Measurements from ENCODE around the gene OR5H2. TPM values are rescaled to one million over a fixed set of nuclear protein-coding genes. Genes with fewer than 3 reads are reported as not detected.
"Not testable (repeated sequence)": the region's sequence is repeated elsewhere in the genome, so short reads cannot be mapped to it uniquely, and the experiment has no call there.

The OR5H2 gene
- total RNA-seq, result not detected
- polyA plus RNA-seq, result not detected
- total RNA-seq, result 0 reads per million in 6 experiments

DNA sequence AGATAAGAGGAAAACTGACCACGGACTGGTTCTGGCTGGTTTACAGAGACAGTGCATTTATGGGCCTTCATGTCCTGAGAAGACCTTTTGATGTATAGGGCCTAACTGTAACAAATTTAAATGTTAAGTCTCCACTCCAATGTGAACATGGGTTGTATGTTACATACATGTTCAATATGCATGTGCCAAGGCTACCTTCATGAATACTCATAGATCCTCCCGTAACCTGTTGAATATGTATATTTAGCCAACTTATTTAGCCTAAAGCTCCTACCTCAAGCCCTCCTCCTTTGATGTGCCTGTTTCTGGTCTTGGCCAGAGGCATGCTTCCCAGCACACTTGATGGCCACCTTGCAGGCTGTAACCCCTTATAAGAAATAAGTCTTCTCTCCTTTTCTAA, at the start of gene OR5H2:
TSS of gene OR5H2 (plus strand) at position 301 of the 400 bp plus-strand sequence. CDS start 398 bp downstream, outside the sequence.
- peaks cover 0 to 3% (median 0%) of the 10 kb centered on the region in 5 donors for H3K27me3 Mint-ChIP-seq
- no peak within 1 kb of the TSS for H3K27ac Mint-ChIP-seq
- no peaks in the 10 kb centered on the region for H3K36me3 Mint-ChIP-seq
- H3K9me3 Mint-ChIP-seq, result no peaks in the 10 kb centered on the region
- no peak for DNase-seq
- ATAC-seq, result no peak
- H3K4me1 Mint-ChIP-seq, result no peaks in the 10 kb centered on the region
- POLR2A ChIA-PET, result no interaction called here
- H3K4me3 Mint-ChIP-seq, result no peak within 1 kb of the TSS

DNA sequence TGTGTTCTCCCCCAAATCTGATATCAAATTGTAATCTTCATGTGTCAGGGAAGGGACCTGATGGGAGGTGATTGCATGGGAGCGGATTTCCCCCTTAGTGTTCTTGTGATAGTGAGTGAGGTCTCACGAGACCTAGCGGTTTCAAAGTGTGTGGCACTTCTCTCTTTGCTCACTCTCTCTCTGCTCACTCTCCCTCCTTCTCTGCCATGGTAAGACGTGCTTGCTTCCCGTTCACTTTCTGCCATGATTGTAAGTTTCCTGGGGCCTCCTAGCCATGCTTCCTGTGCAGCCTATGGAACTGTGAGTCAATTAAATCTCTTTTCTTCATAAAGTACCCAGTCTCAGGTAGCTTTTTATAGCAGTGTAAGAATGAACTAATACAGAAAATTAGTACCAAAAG, 48.8 kb upstream of the OR5H2 start:
- Mint-ChIP-seq H3K27me3 (peaks cover 2 to 16% (median 7%) of the 10 kb centered on the region in 5 donors), H3K36me3 (no peaks in the 10 kb centered on the region), H3K4me3 (no peak overlapping the region), H3K9me3 (peaks cover 0 to 4% (median 0%) of the 10 kb centered on the region in 9 donors), H3K27ac (no peak overlapping the region), H3K4me1 (no peaks in the 10 kb centered on the region)
- POLR2A ChIA-PET, result no interaction called here
- ATAC-seq (no peak), DNase-seq (no peak)

GRCh38 chr3:98240131-98240530, 42.2 kb upstream of the OR5H2 start:
- H3K27me3 Mint-ChIP-seq, result peaks cover 0 to 17% (median 8%) of the 10 kb centered on the region in 5 donors
- H3K9me3 Mint-ChIP-seq, result no peaks in the 10 kb centered on the region
- no peaks in the 10 kb centered on the region for H3K4me1 Mint-ChIP-seq
- ATAC-seq (no peak), DNase-seq (no peak)
- H3K36me3 Mint-ChIP-seq, result no peaks in the 10 kb centered on the region
- H3K27ac Mint-ChIP-seq, result no peak overlapping the region
- H3K4me3 Mint-ChIP-seq, result no peak overlapping the region
- POLR2A ChIA-PET, result no interaction called here

DNA sequence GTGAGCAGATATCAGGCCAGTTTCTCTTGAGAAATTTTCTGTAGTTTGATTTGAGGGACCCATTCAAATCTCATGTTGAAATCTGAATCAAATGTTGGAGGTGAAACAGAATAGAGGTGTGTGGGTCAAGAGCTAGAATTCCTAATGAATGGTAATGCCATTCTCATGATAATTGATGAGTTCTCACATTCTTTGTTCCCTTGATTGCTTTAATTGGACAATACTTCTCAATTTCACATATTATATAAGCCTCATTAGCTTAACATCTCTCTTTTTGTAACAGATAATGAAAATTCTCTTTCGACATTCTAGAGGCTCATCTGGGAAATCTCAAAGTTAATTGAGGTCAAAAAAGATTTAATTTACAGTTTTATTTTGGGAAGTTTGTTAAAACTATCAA, 40.1 kb upstream of the OR5H2 start:
- DNase-seq (no peak), ATAC-seq (no peak)
- H3K27me3 Mint-ChIP-seq, result peaks cover 0 to 22% (median 11%) of the 10 kb centered on the region in 5 donors
- H3K36me3 Mint-ChIP-seq, result no peaks in the 10 kb centered on the region
- no peak overlapping the region for H3K27ac Mint-ChIP-seq
- no peaks in the 10 kb centered on the region for H3K4me1 Mint-ChIP-seq
- no peak overlapping the region for H3K4me3 Mint-ChIP-seq
- H3K9me3 Mint-ChIP-seq, result no peaks in the 10 kb centered on the region
- POLR2A ChIA-PET, result no interaction called here

DNA sequence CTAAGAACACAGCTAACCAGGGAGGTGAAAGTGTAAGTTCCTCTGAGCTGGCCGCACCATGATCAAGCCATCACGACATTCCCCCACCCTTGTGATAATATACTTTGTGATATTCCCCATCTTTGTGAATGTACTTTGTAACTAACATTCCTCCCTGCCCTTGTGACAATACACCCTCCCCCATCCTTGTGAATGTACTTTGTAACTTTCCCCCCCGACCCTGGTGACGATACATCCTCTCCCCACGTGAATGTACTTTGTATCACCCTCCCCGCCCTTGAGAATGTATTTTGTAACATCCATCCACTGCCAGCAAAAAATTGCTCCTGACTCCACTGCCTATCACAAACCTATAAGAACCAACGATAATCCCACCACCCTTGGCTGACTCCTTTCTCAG, 38.5 kb upstream of the OR5H2 start:
- POLR2A ChIA-PET, result no interaction called here
- H3K36me3 Mint-ChIP-seq, result no peaks in the 10 kb centered on the region
- no peaks in the 10 kb centered on the region for H3K9me3 Mint-ChIP-seq
- ATAC-seq (no peak), DNase-seq (no peak)
- no peaks in the 10 kb centered on the region for H3K4me1 Mint-ChIP-seq
- H3K27me3 Mint-ChIP-seq, result peaks cover 0 to 19% (median 8%) of the 10 kb centered on the region in 5 donors
- no peak overlapping the region for H3K27ac Mint-ChIP-seq
- H3K4me3 Mint-ChIP-seq, result no peak overlapping the region

DNA sequence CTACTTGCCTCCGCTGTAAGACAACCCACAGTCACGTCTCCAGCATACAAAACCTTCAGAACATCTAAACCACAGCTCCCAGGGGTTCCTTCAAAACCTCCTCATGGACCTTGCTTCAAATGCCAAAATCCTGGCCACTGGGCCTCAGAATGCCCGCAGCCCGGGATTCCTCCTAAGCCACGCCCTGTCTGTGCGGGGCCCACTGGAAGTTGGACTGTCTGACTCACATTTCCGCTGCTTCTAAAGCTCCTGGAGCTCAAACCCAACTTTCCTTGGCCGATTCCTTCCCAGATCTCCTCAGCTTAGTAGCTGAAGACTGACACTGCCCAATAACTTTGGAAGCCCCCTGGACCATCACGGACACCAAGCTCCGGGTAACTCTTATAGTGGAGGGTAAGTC, 36.2 kb upstream of the OR5H2 start:
- POLR2A ChIA-PET, result no interaction called here
- Mint-ChIP-seq H3K9me3 (no peaks in the 10 kb centered on the region), H3K4me3 (no peak overlapping the region), H3K27me3 (peaks cover 0 to 19% (median 5%) of the 10 kb centered on the region in 5 donors), H3K27ac (no peak overlapping the region), H3K36me3 (no peaks in the 10 kb centered on the region), H3K4me1 (no peaks in the 10 kb centered on the region)
- ATAC-seq, result no peak
- DNase-seq, result no peak

DNA sequence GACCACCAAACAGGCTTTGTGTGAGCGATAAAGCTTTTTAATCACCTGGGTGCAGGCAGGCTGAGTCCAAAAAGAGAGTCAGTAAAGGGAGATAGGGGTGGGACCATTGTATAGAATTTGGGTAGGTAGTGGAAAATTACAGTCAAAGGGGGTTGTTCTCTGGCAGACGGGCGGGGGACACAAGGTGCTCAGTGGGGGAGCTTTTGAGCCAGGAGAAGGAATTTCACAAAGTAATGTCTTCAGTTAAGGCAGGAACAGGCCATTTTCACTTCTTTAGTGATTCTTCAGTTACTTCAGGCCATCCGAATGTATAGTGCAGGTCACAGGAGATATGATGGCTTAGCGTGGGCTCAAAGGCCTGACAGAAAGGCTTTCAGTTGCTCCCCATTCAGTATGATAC, 26.3 kb upstream of the OR5H2 start:
- H3K27ac Mint-ChIP-seq, H3K36me3 Mint-ChIP-seq, H3K27me3 Mint-ChIP-seq, POLR2A ChIA-PET, DNase-seq, ATAC-seq, H3K4me3 Mint-ChIP-seq, H3K4me1 Mint-ChIP-seq: not testable (repeated sequence)
- peaks cover 0 to 12% (median 3%) of the 10 kb centered on the region in 9 donors for H3K9me3 Mint-ChIP-seq

GRCh38 chr3:98259707-98260106, 22.6 kb upstream of the OR5H2 start:
- Mint-ChIP-seq H3K9me3 (peaks cover 0 to 12% (median 3%) of the 10 kb centered on the region in 9 donors), H3K4me3 (no peak overlapping the region), H3K27ac (no peak overlapping the region), H3K4me1 (no peaks in the 10 kb centered on the region), H3K36me3 (no peaks in the 10 kb centered on the region), H3K27me3 (peaks cover 0 to 8% (median 4%) of the 10 kb centered on the region in 5 donors)
- DNase-seq (no peak), ATAC-seq (no peak)
- POLR2A ChIA-PET, result no interaction called here

- POLR2A ChIA-PET, result no interaction called here
- Mint-ChIP-seq H3K4me3 (no peak overlapping the region), H3K9me3 (peaks cover 0 to 12% (median 2%) of the 10 kb centered on the region in 9 donors), H3K27me3 (peaks cover 0 to 8% (median 4%) of the 10 kb centered on the region in 5 donors), H3K27ac (no peak overlapping the region), H3K36me3 (no peaks in the 10 kb centered on the region), H3K4me1 (no peaks in the 10 kb centered on the region)
- DNase-seq (no peak), ATAC-seq (no peak)
Observed at GRCh38 chr3:98262046-98262445, 20.3 kb upstream of the OR5H2 start.

- DNase-seq, result no peak
- no peak within 1 kb of the TSS for H3K4me3 Mint-ChIP-seq
- no peaks in the 10 kb centered on the region for H3K36me3 Mint-ChIP-seq
- no peaks in the 10 kb centered on the region for H3K4me1 Mint-ChIP-seq
- H3K27me3 Mint-ChIP-seq, result peaks cover 1 to 8% (median 4%) of the 10 kb centered on the region in 5 donors
- no peak for ATAC-seq
- peaks cover 0 to 14% (median 6%) of the 10 kb centered on the region in 9 donors for H3K9me3 Mint-ChIP-seq
- H3K27ac Mint-ChIP-seq, result no peak within 1 kb of the TSS
- POLR2A ChIA-PET, result no interaction called here
Observed at GRCh38 chr3:98263944-98264343, 18.4 kb upstream of the OR5H2 start, which contains the start of gene OR5H6. OR5H6 (plus strand) TSS chr3:98264244; CDS start chr3:98264333, 89 bp downstream.

DNA sequence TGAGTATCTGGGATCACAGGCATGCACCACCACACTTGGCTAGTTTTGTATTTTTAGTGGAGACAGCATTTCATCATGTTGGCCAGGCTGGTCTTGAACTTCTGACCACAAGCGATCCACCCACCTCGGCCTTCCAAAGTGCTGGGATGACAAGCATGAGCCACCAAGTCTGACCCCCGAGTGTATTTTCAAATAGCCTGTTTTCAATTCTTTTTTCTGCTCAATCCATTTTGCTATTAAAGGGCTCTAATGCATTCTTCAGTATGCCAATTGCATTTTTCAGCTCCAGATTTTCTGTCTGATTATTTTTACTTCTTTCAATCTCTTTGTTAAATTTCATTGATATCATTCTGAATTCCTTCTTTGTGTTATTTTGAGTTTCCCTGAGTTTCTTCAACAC, 12.5 kb upstream of the OR5H2 start:
- DNase-seq (no peak), ATAC-seq (no peak)
- peak overlapping the region in 1 of 10 donors; percentile 25 for H3K27ac Mint-ChIP-seq
- POLR2A ChIA-PET, result no interaction called here
- no peak overlapping the region for H3K4me3 Mint-ChIP-seq
- peaks cover 0 to 21% (median 0%) of the 10 kb centered on the region in 3 donors for H3K36me3 Mint-ChIP-seq
- H3K9me3 Mint-ChIP-seq, result peaks cover 4 to 29% (median 24%) of the 10 kb centered on the region in 9 donors
- H3K4me1 Mint-ChIP-seq, result no peaks in the 10 kb centered on the region
- H3K27me3 Mint-ChIP-seq, result peaks cover 1 to 24% (median 14%) of the 10 kb centered on the region in 5 donors

DNA sequence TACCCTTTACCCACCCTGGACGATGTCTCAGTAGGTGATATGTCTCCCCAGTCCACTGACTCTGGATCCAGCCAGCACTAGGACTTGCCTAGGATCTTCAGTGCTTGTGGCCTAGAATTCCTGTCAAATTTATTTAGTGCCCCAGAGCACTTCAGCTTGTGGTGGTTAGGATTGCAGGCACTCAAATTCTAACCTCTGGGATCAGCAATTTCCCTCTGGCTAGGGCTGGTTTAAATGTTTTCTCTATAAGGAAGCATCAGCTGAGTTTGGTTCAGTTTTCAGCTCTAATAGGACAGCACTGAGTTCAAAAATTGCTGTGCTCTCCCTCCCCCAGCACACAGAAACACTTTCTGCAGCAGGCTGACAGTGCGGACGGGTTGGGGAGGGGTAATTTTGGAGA, 10.2 kb upstream of the OR5H2 start:
- Mint-ChIP-seq H3K27me3 (peaks cover 3 to 25% (median 16%) of the 10 kb centered on the region in 5 donors), H3K4me3 (no peak overlapping the region), H3K4me1 (no peaks in the 10 kb centered on the region), H3K9me3 (peaks cover 4 to 29% (median 24%) of the 10 kb centered on the region in 9 donors), H3K36me3 (peaks cover 0 to 21% (median 0%) of the 10 kb centered on the region in 3 donors), H3K27ac (no peak overlapping the region)
- ATAC-seq (no peak), DNase-seq (no peak)
- POLR2A ChIA-PET, result no interaction called here

- Mint-ChIP-seq H3K9me3 (peaks cover 4 to 13% (median 12%) of the 10 kb centered on the region in 9 donors), H3K4me3 (no peak overlapping the region), H3K27ac (peak overlapping the region in 1 of 10 donors; percentile 73)
Observed at GRCh38 chr3:98274914-98275313, 7.4 kb upstream of the OR5H2 start.

DNA sequence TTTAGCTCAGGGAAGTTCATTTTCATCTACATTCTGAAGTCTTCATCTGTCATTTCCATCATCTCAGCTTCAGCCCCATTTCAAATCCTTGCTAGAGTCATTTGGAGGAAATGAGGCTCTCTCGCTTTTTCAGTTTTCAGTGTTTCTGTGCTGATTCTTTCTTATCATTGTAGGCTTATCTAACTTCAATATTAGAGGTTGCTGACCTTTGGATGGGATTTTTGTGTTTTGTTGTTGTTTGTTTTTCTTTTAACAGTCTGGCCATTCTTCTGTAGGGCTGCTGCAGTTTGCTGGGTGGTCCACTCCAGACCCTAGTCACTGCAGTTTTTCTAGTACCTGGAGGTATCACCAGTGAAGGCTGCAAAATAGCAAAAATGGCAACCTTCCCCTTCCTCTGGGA, 8.6 kb downstream of the OR5H2 start:
- H3K9me3 Mint-ChIP-seq, result peaks cover 0 to 10% (median 3%) of the 10 kb centered on the region in 9 donors
- POLR2A ChIA-PET, result no interaction called here
- no peaks in the 10 kb centered on the region for H3K4me1 Mint-ChIP-seq
- H3K27ac Mint-ChIP-seq, result no peak overlapping the region
- peaks cover 2 to 26% (median 10%) of the 10 kb centered on the region in 5 donors for H3K27me3 Mint-ChIP-seq
- no peak for DNase-seq
- no peaks in the 10 kb centered on the region for H3K36me3 Mint-ChIP-seq
- ATAC-seq, result no peak
- no peak overlapping the region for H3K4me3 Mint-ChIP-seq

More at GRCh38 chr3:98274914-98275313, 7.4 kb upstream of the OR5H2 start:
- Mint-ChIP-seq H3K36me3 (peaks cover 0 to 12% (median 0%) of the 10 kb centered on the region in 3 donors), H3K27me3 (peaks cover 3 to 20% (median 14%) of the 10 kb centered on the region in 5 donors), H3K4me1 (no peaks in the 10 kb centered on the region)
- POLR2A ChIA-PET, result no interaction called here
- ATAC-seq (no peak), DNase-seq (no peak)
